GM18507 (cell line): ENCODE measurements around the gene ZNF888.
"Not testable (repeated sequence)": the region's sequence is repeated elsewhere in the genome, so short reads cannot be mapped to it uniquely, and the experiment has no call there.

ENCODE experiments used
- DNase-seq: peaks from one replicate; pipeline ENCODE4 v3.0.0; 2011; ENCODE audit warnings: low read depth; ENCODE audit not compliant: insufficient read length; ENCODE audit errors: extremely low spot score
- FAIRE-seq: peaks from 2 replicates; lab custom pipeline; 2011; peaks lifted over from hg19 to GRCh38; lab: Jason Lieb, UNC

The ZNF888 gene

GRCh38 chr19:52922841-52923777 lies at the start of gene ZNF888:
ZNF888 (minus strand) TSS chr19:52923428; CDS start chr19:52917873, 5,555 bp downstream.
- DNase-seq, result peak; percentile 72
- FAIRE-seq, result peak; percentile 51

GRCh38 chr19:52967772-52968171 lies 44.5 kb upstream of the ZNF888 start:
- no peak for FAIRE-seq
- no peak for DNase-seq

- FAIRE-seq (no peak), DNase-seq (no peak)
These were observed 40.0 kb upstream of the ZNF888 start for GRCh38 chr19:52963247-52963618.

GRCh38 chr19:52962394-52963246 lies 39.4 kb upstream of the ZNF888 start, which contains the start of gene ZNF816:
ZNF816 (minus strand) TSS chr19:52962881; CDS start chr19:52956089, 6,792 bp downstream.
- FAIRE-seq, result peak; percentile 90
- DNase-seq, result peak; percentile 92

- FAIRE-seq (no peak), DNase-seq (no peak)
These were observed 38.8 kb upstream of the ZNF888 start for GRCh38 chr19:52961981-52962380.

- no peak for FAIRE-seq
- DNase-seq, result no peak
These were observed 36.5 kb upstream of the ZNF888 start for GRCh38 chr19:52959613-52960295.

GRCh38 chr19:52957591-52957990 lies 34.4 kb upstream of the ZNF888 start:
- DNase-seq (no peak), FAIRE-seq (no peak)

- FAIRE-seq (no peak), DNase-seq (no peak)
These were observed 33.7 kb upstream of the ZNF888 start for GRCh38 chr19:52956917-52957316.

- no peak for FAIRE-seq
These were observed 26.2 kb upstream of the ZNF888 start for GRCh38 chr19:52949422-52949821.

GRCh38 chr19:52948025-52948770 lies 25.0 kb upstream of the ZNF888 start:
- DNase-seq (no peak), FAIRE-seq (no peak)

More at GRCh38 chr19:52949422-52949821, 26.2 kb upstream of the ZNF888 start:
- DNase-seq, result no peak

- FAIRE-seq, result no peak
- DNase-seq, result no peak
These were observed 23.4 kb upstream of the ZNF888 start for GRCh38 chr19:52946322-52947310.

GRCh38 chr19:52945652-52946321 lies 22.6 kb upstream of the ZNF888 start:
- FAIRE-seq (no peak), DNase-seq (no peak)

- DNase-seq, FAIRE-seq: not testable (repeated sequence)
These were observed 21.7 kb upstream of the ZNF888 start for GRCh38 chr19:52944703-52945493.

GRCh38 chr19:52943884-52944643 lies 20.8 kb upstream of the ZNF888 start:
- DNase-seq (no peak), FAIRE-seq (no peak)

- FAIRE-seq, result no peak
- DNase-seq, result no peak
These were observed 20.1 kb upstream of the ZNF888 start for GRCh38 chr19:52943134-52943883.
